Mucosa of rectum (tissue), 2 donors: ENCODE data around the gene AADACL4.
"Not testable (repeated sequence)": the region's sequence is repeated elsewhere in the genome, so short reads cannot be mapped to it uniquely, and the experiment has no call there.

Experiments used
- H3K27ac ChIP-seq, 2 donors: one replicate each; pipeline ENCODE4 v1.7.0; 2013; ENCODE audit warnings: inconsistent platforms in 2 of 2, low read depth in 2 of 2, low read length in 2 of 2
- H3K27me3 ChIP-seq, 2 donors: one replicate each; pipeline ENCODE4 v1.7.0; 2013; ENCODE audit warnings: low read length in 2 of 2; ENCODE audit not compliant: control insufficient read depth in 2 of 2, insufficient read depth in 2 of 2
- H3K36me3 ChIP-seq, 2 donors: one replicate each; pipeline ENCODE4 v1.7.0; 2013; ENCODE audit warnings: low read length in 2 of 2; ENCODE audit not compliant: control insufficient read depth in 2 of 2, insufficient read depth in 2 of 2
- H3K4me1 ChIP-seq, 2 donors: one replicate each; pipeline ENCODE4 v1.7.0; 2013; ENCODE audit warnings: low read length in 2 of 2, mild to moderate bottlenecking in 1 of 2; ENCODE audit not compliant: control insufficient read depth in 2 of 2, insufficient read depth in 2 of 2
- H3K4me3 ChIP-seq, 2 donors: one replicate each; pipeline ENCODE4 v1.7.0; 2013; ENCODE audit warnings: low read length in 2 of 2
- H3K9ac ChIP-seq, 2 donors: one replicate each; pipeline ENCODE4 v1.7.0; 2013; ENCODE audit warnings: low read length in 2 of 2, low read depth in 1 of 2, mild to moderate bottlenecking in 1 of 2
- H3K9me3 ChIP-seq, 2 donors: one replicate each; pipeline ENCODE4 v1.7.0; 2013; ENCODE audit warnings: low read length in 2 of 2; ENCODE audit not compliant: control insufficient read depth in 2 of 2
- donor health status: healthy.
- donor health status: Normal muscosa, but diverticular disease.

Gene AADACL4

GRCh38 chr1:12640237-12640957, 3.5 kb upstream of the AADACL4 start:
- H3K9me3 ChIP-seq: peaks cover 4 to 12% of the 10 kb centered on the region in 2 donors
- no peak overlapping the region for H3K27ac ChIP-seq

GRCh38 chr1:12640958-12641272, 3.0 kb upstream of the AADACL4 start:
- peaks cover 4 to 12% of the 10 kb centered on the region in 2 donors for H3K9me3 ChIP-seq
- H3K36me3 ChIP-seq: no peaks in the 10 kb centered on the region
- H3K27me3 ChIP-seq: no peaks in the 10 kb centered on the region
- H3K9ac ChIP-seq: no peak overlapping the region
- no peak overlapping the region for H3K27ac ChIP-seq
- H3K4me3 ChIP-seq: no peak overlapping the region
- no peaks in the 10 kb centered on the region for H3K4me1 ChIP-seq

More at GRCh38 chr1:12640237-12640957, 3.5 kb upstream of the AADACL4 start:
- no peaks in the 10 kb centered on the region for H3K27me3 ChIP-seq
- no peak overlapping the region for H3K9ac ChIP-seq
- no peaks in the 10 kb centered on the region for H3K4me1 ChIP-seq
- H3K4me3 ChIP-seq: no peak overlapping the region
- no peaks in the 10 kb centered on the region for H3K36me3 ChIP-seq

- H3K4me3 ChIP-seq: no peak overlapping the region
- H3K36me3 ChIP-seq: no peaks in the 10 kb centered on the region
- H3K9me3 ChIP-seq: peaks cover 4 to 12% of the 10 kb centered on the region in 2 donors
- H3K4me1 ChIP-seq: no peaks in the 10 kb centered on the region
- H3K27ac ChIP-seq: no peak overlapping the region
- no peak overlapping the region for H3K9ac ChIP-seq
- H3K27me3 ChIP-seq: no peaks in the 10 kb centered on the region
These were observed 806 bp upstream of the AADACL4 start for GRCh38 chr1:12643079-12643478.

GRCh38 chr1:12644237-12644636, 352 bp downstream of the AADACL4 start:
- H3K9me3 ChIP-seq: peaks cover 4 to 10% of the 10 kb centered on the region in 2 donors
- H3K27me3 ChIP-seq: no peaks in the 10 kb centered on the region

GRCh38 chr1:12644829-12645228, 944 bp downstream of the AADACL4 start:
- H3K36me3 ChIP-seq: no peaks in the 10 kb centered on the region
- H3K27me3 ChIP-seq: no peaks in the 10 kb centered on the region
- H3K9ac ChIP-seq: no peak overlapping the region
- peaks cover 4 to 5% of the 10 kb centered on the region in 2 donors for H3K9me3 ChIP-seq
- no peak overlapping the region for H3K27ac ChIP-seq
- no peak overlapping the region for H3K4me3 ChIP-seq
- no peaks in the 10 kb centered on the region for H3K4me1 ChIP-seq

More at GRCh38 chr1:12644237-12644636, 352 bp downstream of the AADACL4 start:
- H3K9ac ChIP-seq: no peak overlapping the region
- H3K4me1 ChIP-seq: no peaks in the 10 kb centered on the region
- no peaks in the 10 kb centered on the region for H3K36me3 ChIP-seq
- H3K27ac ChIP-seq: no peak overlapping the region
- no peak overlapping the region for H3K4me3 ChIP-seq

GRCh38 chr1:12645401-12645800, 1.5 kb downstream of the AADACL4 start:
- H3K9me3 ChIP-seq, H3K36me3 ChIP-seq, H3K27ac ChIP-seq, H3K4me1 ChIP-seq, H3K4me3 ChIP-seq, H3K27me3 ChIP-seq, H3K9ac ChIP-seq: not testable (repeated sequence)

- Histone ChIP-seq H3K9me3 (no peaks in the 10 kb centered on the region), H3K36me3 (no peaks in the 10 kb centered on the region), H3K9ac (no peak overlapping the region), H3K27me3 (no peaks in the 10 kb centered on the region), H3K27ac (no peak overlapping the region), H3K4me3 (no peak overlapping the region), H3K4me1 (no peaks in the 10 kb centered on the region)
These were observed 4.9 kb downstream of the AADACL4 start for GRCh38 chr1:12648741-12649140.

- no peaks in the 10 kb centered on the region for H3K36me3 ChIP-seq
- H3K27ac ChIP-seq: no peak overlapping the region
- no peaks in the 10 kb centered on the region for H3K9me3 ChIP-seq
- H3K4me1 ChIP-seq: no peaks in the 10 kb centered on the region
- no peak overlapping the region for H3K4me3 ChIP-seq
- no peak overlapping the region for H3K9ac ChIP-seq
- H3K27me3 ChIP-seq: no peaks in the 10 kb centered on the region
These were observed 6.1 kb downstream of the AADACL4 start for GRCh38 chr1:12649971-12650421.

GRCh38 chr1:12654004-12654567, 10.2 kb downstream of the AADACL4 start:
- Histone ChIP-seq H3K4me1 (no peaks in the 10 kb centered on the region), H3K9ac (no peak overlapping the region), H3K36me3 (no peaks in the 10 kb centered on the region), H3K27ac (no peak overlapping the region), H3K27me3 (no peaks in the 10 kb centered on the region), H3K9me3 (no peaks in the 10 kb centered on the region), H3K4me3 (no peak overlapping the region)

- no peaks in the 10 kb centered on the region for H3K36me3 ChIP-seq
- H3K9ac ChIP-seq: no peak overlapping the region
- H3K4me3 ChIP-seq: no peak overlapping the region
- H3K27ac ChIP-seq: no peak overlapping the region
- no peaks in the 10 kb centered on the region for H3K27me3 ChIP-seq
- no peaks in the 10 kb centered on the region for H3K9me3 ChIP-seq
- no peaks in the 10 kb centered on the region for H3K4me1 ChIP-seq
These were observed 10.8 kb downstream of the AADACL4 start for GRCh38 chr1:12654657-12655056.
